GM12891 (cell line): ENCODE measurements around the gene HERC2.

Source experiments
- POLR2A ChIP-seq: IDR thresholded peaks from 2 replicates; pipeline ENCODE4 v1.6.1; 2011; ENCODE audit warnings: low read depth, low read length, control low read depth
- POLR2AphosphoS5 ChIP-seq: IDR thresholded peaks from 2 replicates; pipeline ENCODE4 v1.6.1; 2011; ENCODE audit warnings: low read depth, low read length, control low read depth
- SPI1 ChIP-seq: IDR thresholded peaks from 2 replicates; pipeline ENCODE4 v1.6.1; 2011; ENCODE audit warnings: low read depth, low read length, control low read depth
- TAF1 ChIP-seq: IDR thresholded peaks from 2 replicates; pipeline ENCODE4 v1.6.1; 2011; ENCODE audit warnings: low read depth, low read length, control low read depth

DNA sequence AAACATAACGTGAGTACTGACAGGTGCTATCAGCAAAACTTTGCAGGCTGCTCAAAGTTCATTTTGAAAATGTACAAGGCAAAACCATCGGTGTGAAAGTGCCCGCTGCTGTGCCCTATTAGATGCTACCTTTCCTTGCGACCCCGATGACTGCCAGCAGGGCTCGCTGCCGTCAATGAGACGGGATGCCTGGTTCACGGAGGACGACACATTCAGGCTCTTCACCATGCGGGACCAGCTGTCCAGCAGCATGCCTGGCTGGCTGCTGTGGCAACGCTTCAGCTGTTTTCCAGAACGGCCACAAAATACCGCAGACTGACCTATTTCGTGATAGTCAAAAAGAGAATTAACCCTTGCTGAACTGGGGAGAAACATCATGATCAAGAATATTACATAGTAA, 130.1 kb downstream of the HERC2 start:
- TF ChIP-seq POLR2AphosphoS5 (no peak), SPI1 (no peak), TAF1 (no peak), POLR2A (no peak)
